Osteoblast (primary cell): ENCODE data around the gene SLC35A2. TPM values are rescaled to one million over a fixed set of nuclear protein-coding genes. Genes with fewer than 3 reads are reported as not detected.
"Not testable (repeated sequence)": the region's sequence is repeated elsewhere in the genome, so short reads cannot be mapped to it uniquely, and the experiment has no call there.

Experiments used
- DNase-seq: peaks from one replicate; pipeline ENCODE4 v3.0.0; 2011; ENCODE audit warnings: low spot score, mixed read lengths; ENCODE audit not compliant: insufficient read length; ENCODE audit errors: missing footprints
- H2AFZ ChIP-seq: 2 replicates; pipeline ENCODE4 v1.6.0; 2011; ENCODE audit warnings: mild to moderate bottlenecking, low read length
- H3K27ac ChIP-seq: 2 replicates; pipeline ENCODE4 v1.5.1; 2011; ENCODE audit warnings: mild to moderate bottlenecking, low read depth, low read length, moderate library complexity
- H3K27me3 ChIP-seq: 2 replicates; pipeline ENCODE4 v1.6.0; 2012; ENCODE audit warnings: mild to moderate bottlenecking, control low read depth, inconsistent platforms, low read length, moderate library complexity; ENCODE audit not compliant: insufficient read depth
- H3K36me3 ChIP-seq: 2 replicates; pipeline ENCODE4 v1.5.1; 2011; ENCODE audit warnings: mild to moderate bottlenecking, low read length, control low read depth, moderate library complexity; ENCODE audit not compliant: insufficient read depth
- H3K4me1 ChIP-seq: 2 replicates; pipeline ENCODE4 v1.5.1; 2011; ENCODE audit warnings: mild to moderate bottlenecking, low read length, control low read depth, moderate library complexity; ENCODE audit not compliant: insufficient read depth
- H3K4me2 ChIP-seq: 2 replicates; pipeline ENCODE4 v1.6.0; 2011; ENCODE audit warnings: mild to moderate bottlenecking, low read length; ENCODE audit not compliant: insufficient read depth
- H3K4me3 ChIP-seq: fragments of 200-600 bp; sonication (generic); 3 replicates; pipeline ENCODE4 v1.5.1; 2012; ENCODE audit warnings: mild to moderate bottlenecking, low read length, inconsistent platforms; ENCODE audit not compliant: insufficient read depth
- H3K79me2 ChIP-seq: 2 replicates; pipeline ENCODE4 v1.6.0; 2012; ENCODE audit warnings: mild to moderate bottlenecking, low read length, control low read depth, inconsistent platforms; ENCODE audit not compliant: insufficient read depth
- H3K9me3 ChIP-seq: 2 replicates; pipeline ENCODE4 v1.5.1; 2011; ENCODE audit warnings: low read depth, low read length, control low read depth
- H4K20me1 ChIP-seq: 2 replicates; pipeline ENCODE4 v1.6.0; 2012; ENCODE audit warnings: mild to moderate bottlenecking, low read length, control low read depth; ENCODE audit not compliant: insufficient read depth
- total RNA-seq: library from RNA; depleted of rRNA; stranded (reverse); fragments of >200 nt; gene quantifications from 2 replicates; pipeline ENCODE4 v1.2.3, GENCODE V29; 2012
- TF ChIP-seq, protein P1 (sequence below): IDR thresholded peaks from 2 replicates; pipeline ENCODE4 v1.5.1; 2011; ENCODE audit warnings: mild to moderate bottlenecking, low read depth, low read length, moderate library complexity; ENCODE audit errors: extremely low read depth

Gene SLC35A2
- total RNA-seq, 1 donor, result 15.6 TPM

DNA sequence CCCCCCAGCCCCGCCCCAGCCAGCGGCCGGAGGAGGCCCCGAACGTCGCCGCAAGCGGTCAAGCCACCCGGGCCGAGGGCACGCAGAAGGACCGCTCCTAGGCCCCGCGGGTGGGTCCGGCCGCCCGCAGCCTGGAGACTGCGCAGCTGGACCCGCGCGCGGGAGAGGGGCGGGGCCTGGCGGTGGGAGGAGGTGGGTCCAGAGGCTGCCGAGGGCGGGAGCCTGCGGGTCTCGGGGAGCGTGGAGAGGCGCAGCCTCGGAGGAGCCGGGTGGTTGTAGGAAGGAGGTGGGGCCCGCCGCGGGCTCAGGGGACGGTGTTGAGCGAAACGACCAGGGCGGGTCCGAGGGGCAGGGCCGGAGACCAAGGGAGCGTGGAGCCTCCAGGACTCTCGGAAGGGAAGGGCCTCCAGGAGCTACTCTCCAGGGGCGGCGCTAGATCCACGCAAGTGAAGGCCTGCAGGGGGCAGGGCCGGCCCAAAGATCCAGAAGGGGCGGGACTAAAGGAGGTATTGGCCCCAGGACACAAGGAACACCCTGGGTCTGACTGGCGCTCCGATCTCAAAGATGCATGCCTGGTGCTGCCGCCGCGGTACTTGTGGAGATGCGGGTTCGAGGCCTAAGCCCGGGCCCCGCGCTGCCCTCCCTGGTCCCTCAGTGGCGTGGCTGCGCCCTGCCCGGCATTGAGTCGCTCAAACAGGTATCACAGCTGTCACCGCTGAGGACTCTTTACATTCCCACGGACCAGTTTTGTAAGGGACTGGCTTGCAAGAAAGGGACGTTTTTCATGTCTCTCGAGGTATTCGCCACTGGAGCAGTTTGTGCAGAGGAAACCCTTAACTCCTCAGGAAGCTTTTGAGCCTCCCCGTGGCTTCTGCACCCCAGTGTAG lies 19.8 kb downstream of the SLC35A2 start:
- H3K27ac ChIP-seq, result no peak overlapping the region
- peaks cover 3% of the 10 kb centered on the region for H3K36me3 ChIP-seq
- peak overlapping the region; percentile 81 for H3K4me2 ChIP-seq
- H3K4me1 ChIP-seq, result peaks cover 7% of the 10 kb centered on the region
- H3K4me3 ChIP-seq, result peak overlapping the region; percentile 69
- H3K27me3 ChIP-seq, result no peaks in the 10 kb centered on the region
- peak overlapping the region; percentile 47 for H2AFZ ChIP-seq
- no peaks in the 10 kb centered on the region for H4K20me1 ChIP-seq
- peaks cover 15% of the 10 kb centered on the region for H3K79me2 ChIP-seq
- DNase-seq, result peak; percentile 92
- TF ChIP-seq, protein P1, sequence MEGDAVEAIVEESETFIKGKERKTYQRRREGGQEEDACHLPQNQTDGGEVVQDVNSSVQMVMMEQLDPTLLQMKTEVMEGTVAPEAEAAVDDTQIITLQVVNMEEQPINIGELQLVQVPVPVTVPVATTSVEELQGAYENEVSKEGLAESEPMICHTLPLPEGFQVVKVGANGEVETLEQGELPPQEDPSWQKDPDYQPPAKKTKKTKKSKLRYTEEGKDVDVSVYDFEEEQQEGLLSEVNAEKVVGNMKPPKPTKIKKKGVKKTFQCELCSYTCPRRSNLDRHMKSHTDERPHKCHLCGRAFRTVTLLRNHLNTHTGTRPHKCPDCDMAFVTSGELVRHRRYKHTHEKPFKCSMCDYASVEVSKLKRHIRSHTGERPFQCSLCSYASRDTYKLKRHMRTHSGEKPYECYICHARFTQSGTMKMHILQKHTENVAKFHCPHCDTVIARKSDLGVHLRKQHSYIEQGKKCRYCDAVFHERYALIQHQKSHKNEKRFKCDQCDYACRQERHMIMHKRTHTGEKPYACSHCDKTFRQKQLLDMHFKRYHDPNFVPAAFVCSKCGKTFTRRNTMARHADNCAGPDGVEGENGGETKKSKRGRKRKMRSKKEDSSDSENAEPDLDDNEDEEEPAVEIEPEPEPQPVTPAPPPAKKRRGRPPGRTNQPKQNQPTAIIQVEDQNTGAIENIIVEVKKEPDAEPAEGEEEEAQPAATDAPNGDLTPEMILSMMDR, result peak; percentile 31
- no peaks in the 10 kb centered on the region for H3K9me3 ChIP-seq

- Histone ChIP-seq H3K27me3 (no peaks in the 10 kb centered on the region), H3K4me3 (peak overlapping the region; percentile 69), H4K20me1 (no peaks in the 10 kb centered on the region), H3K36me3 (peaks cover 3% of the 10 kb centered on the region), H2AFZ (peak overlapping the region; percentile 68), H3K27ac (no peak overlapping the region), H3K9me3 (no peaks in the 10 kb centered on the region), H3K4me2 (peak overlapping the region; percentile 81), H3K79me2 (peaks cover 9% of the 10 kb centered on the region), H3K4me1 (peaks cover 4% of the 10 kb centered on the region)
- peak; percentile 73 for DNase-seq
- TF ChIP-seq, protein P1, result no peak
Observed at GRCh38 chrX:48890934-48891401, 20.5 kb downstream of the SLC35A2 start.

DNA sequence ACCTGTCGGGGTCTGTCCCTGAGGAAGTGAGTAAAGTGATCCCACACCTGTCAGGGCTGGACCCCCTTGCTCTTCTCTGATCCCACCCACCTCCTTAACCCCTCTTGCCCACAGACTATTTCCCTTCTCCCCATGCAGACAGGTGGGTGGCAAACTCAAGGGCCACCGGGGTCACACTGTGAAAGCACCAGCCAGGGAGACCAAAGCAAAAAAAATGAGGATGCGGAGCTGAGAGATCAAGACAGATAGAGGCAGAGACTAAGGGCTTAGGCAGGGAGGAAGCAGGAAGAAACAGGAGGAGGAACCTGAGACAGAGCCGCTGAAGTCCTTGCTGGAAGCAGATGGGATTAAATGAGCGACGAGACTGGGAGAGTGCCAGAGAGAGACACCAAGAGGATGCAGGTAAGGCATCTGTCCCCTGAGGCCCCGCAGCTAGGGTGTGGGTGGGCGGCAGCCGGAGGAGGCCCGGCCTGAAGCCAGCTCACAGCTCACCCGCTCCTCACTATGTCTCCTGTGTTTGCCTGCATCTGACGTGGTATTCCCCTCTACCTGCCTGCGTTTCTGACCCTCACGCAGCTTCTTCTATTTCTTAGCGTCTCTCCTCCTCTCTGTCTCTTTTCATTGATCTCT lies 21.0 kb downstream of the SLC35A2 start:
- TF ChIP-seq, protein P1, result no peak
- H2AFZ ChIP-seq, result peak overlapping the region; percentile 68
- peak; percentile 50 for DNase-seq
- H3K4me2 ChIP-seq, result peak overlapping the region; percentile 81
- H3K27ac ChIP-seq, result no peak overlapping the region
- no peaks in the 10 kb centered on the region for H3K9me3 ChIP-seq
- peak overlapping the region; percentile 69 for H3K4me3 ChIP-seq
- no peaks in the 10 kb centered on the region for H3K27me3 ChIP-seq
- H3K36me3 ChIP-seq, result peaks cover 3% of the 10 kb centered on the region
- H3K79me2 ChIP-seq, result peaks cover 7% of the 10 kb centered on the region
- no peaks in the 10 kb centered on the region for H4K20me1 ChIP-seq
- peaks cover 4% of the 10 kb centered on the region for H3K4me1 ChIP-seq

DNA sequence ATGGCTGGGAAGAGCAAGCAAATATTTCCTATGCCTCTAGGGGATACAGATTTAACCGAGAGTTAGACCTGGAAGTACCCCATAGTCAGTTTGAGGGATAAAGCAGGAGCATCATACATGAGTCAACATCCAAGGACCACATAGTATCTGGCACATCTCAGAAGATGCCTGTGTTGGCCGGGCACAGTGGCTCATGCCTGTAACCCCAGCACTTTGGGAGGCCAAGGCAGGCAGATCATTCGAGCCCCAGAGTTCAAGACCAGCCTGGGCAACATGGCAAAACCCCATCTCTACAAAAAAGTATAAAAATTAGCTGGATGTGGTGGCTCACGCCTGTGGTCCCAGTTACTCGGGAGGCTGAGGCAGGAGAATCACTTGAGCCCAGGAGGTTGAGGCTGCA lies 24.9 kb downstream of the SLC35A2 start:
- not testable (repeated sequence) for H3K4me2 ChIP-seq, DNase-seq, H2AFZ ChIP-seq, H3K27ac ChIP-seq, H3K9me3 ChIP-seq, H4K20me1 ChIP-seq, H3K27me3 ChIP-seq, H3K4me3 ChIP-seq, H3K4me1 ChIP-seq, H3K36me3 ChIP-seq, H3K79me2 ChIP-seq
